Right lung (tissue), 10 donors: Measurements from ENCODE around the gene TFF1. TPM values are rescaled to one million over a fixed set of nuclear protein-coding genes. Genes with fewer than 3 reads are reported as not detected.
A peak's percentile ranks its signal among the peaks of the same experiment; 100 is the strongest.
"Not testable (repeated sequence)": the region's sequence is repeated elsewhere in the genome, so short reads cannot be mapped to it uniquely, and the experiment has no call there.

Experiments
- DNase-seq, 2 donors: peaks; one replicate each; pipeline ENCODE4 v3.0.0-alpha.2; 2013
- long read RNA-seq, 8 donors: transcript quantifications; one replicate each; lab custom pipeline, GENCODE V29; 2026
- polyA plus RNA-seq, 5 donors: library from polyadenylated mRNA; unstranded; fragments of 120-200 nt; gene quantifications; one replicate each; pipeline versions ENCODE4 v1.2.1 to v1.2.3, GENCODE V29; 2013; ENCODE audit warnings: inconsistent platforms in 1 of 5, low replicate concordance in 1 of 5; ENCODE audit not compliant: insufficient read length in 5 of 5, insufficient read depth in 1 of 5

TFF1 gene
- polyA plus RNA-seq = under 1 TPM in 1 of 5 donors, not detected in 4; 0.49 TPM
- long read RNA-seq, donor 1 = 0 reads
- long read RNA-seq, donor 2 = 0 reads
- long read RNA-seq, donor 3 = 0 reads
- long read RNA-seq, donor 4 = 0 reads
- long read RNA-seq, donor 5, partial matches to known transcripts = 0 of 1 reads
- long read RNA-seq, donor 5, other reads (novel, unspliced or antisense) = 0 of 1 reads
- long read RNA-seq, donor 6 = 0 reads
- long read RNA-seq, donor 7 = 0 reads
- long read RNA-seq, donor 8 = 0 reads

DNA sequence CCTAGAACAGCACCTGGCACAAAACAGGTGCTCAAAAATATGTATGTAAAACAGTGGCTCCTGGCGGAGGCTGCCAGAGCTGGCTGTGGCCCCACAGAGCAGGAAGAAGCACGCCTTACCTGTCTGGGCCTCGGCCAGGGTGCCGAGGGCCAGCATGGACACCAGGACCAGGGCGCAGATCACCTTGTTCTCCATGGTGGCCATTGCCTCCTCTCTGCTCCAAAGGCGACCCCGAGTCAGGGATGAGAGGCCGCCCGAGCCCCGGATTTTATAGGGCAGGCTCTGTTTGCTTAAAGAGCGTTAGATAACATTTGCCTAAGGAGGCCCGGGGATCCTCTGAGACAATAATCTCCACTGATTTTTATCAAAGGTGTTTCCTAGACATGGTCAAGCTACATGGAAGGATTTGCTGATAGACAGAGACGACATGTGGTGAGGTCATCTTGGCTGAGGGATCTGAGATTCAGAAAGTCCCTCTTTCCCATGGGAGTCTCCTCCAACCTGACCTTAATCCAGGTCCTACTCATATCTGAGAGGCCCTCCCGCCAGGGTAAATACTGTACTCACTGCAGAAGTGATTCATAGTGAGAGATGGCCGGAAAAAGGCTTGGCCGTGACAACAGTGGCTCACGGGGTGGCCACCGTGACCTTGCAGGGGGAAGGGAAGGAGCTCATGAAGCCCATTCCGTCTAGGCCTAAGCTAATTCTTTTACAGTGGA lies at the start of gene TFF1:
Gene TFF1, minus strand, starts transcription at position 244 of the 719 bp plus-strand sequence. Its CDS starts 40 bp downstream, at position 204.
- no peak for DNase-seq

DNA sequence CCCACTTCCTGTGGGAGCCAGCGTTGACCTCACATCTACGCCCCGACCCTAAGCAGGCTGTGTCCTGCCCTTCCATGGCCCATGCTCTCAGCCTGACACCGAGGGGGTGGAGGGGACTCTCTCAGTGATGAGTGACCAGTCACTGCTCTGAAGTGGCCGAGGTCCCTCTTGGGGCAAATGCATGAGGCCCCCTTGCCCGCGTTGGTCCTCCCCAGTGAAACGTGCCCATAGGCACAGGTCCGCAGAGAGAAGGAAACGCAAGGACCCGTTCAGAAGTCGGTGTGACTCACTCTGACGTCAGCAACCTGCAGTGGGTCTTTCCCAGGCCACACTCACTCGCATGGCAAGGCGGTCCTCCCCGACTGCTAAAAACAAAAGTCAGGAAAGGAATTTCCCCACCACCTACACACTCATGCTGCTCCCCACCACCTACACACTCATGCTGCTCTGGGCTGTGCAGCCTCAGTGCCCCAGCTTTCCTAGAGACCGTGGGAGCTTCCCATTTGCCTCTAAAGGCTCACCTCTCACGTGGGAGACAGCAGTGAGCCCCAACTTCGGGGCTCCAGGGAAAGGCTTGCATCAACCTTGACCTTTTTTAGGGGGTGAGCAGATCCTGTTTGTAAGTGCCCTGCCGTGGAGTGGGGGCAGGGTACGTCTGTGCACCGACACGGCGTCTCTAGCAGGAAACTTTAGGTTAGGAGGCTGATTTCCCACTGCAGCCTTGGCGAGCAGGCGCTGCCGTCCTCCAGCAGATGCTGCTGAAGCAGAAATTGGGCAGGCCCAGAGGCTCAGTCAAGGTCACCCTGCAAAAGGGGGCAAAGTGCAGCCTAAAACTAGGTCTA lies 48.8 kb upstream of the TFF1 start:
- DNase-seq = no peak

- DNase-seq = no peak
Observed at GRCh38 chr21:42414553-42414927, 48.2 kb upstream of the TFF1 start.

DNA sequence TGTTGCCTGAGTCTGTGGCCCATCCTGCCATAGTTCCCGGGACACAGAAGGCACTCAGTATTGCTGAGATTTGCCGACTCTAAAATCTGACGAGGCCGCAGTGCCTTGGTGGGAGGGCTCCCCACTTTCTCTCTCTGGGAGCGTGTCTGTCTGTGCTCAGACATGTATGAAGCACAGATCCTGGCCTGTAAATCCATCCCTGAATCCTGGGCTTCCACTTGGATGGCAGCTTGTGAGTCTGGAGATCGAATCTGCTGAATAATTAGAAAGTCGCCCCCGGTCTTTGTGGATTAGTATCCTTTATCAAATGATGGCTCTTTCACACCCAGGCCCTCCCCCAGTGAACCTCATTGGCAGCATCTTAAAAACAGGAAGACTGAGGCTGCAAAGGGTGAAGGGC lies 47.7 kb upstream of the TFF1 start:
- no peak for DNase-seq

DNA sequence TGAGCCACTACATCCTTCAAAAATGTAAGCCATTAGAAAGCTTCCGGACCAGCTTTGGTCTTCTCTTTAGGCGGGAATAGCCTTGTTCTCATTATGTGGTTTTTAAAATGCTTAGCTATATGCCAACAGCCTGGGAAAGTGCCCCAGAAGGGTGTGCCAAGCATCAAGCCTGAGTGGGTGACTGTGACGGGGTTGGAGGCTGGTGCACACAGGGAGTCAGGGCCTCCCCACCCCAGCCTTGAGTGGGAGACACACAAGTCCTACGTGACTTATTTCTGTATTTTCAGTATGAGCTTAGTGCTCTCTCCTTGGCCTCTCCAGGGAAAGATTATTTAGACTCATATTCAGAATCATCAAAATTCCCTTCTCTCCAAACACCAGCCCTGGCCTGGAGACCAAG lies 47.2 kb upstream of the TFF1 start:
- no peak for DNase-seq

DNA sequence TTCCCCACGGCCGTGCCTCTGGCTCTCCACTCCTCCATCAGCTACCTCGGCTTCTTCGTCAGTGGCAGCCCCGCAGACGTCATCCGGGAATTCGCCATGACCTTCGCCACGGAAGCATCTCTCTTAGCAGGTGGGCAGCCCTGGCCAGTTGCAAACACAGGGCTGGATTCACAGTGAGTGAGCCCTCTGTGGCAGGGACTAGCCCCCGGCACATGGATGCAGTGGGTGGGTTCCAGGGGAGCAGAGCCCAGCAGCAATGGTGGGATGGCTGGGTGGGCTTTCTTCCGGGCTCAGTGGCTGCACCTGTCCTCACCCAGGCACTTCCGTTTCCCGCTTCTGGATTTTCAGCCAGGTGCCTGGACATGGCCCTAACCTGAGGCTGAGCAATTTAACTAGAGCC lies 46.8 kb upstream of the TFF1 start:
- DNase-seq = no peak

GRCh38 chr21:42412636-42412933 lies 46.2 kb upstream of the TFF1 start:
- no peak for DNase-seq

- no peak for DNase-seq
Observed at GRCh38 chr21:42411891-42412635, 45.7 kb upstream of the TFF1 start.

GRCh38 chr21:42411197-42411869 lies 45.0 kb upstream of the TFF1 start:
- DNase-seq = no peak

- no peak for DNase-seq
Observed at GRCh38 chr21:42409366-42409765, 43.0 kb upstream of the TFF1 start.

- DNase-seq = not testable (repeated sequence)
Observed at GRCh38 chr21:42408718-42409117, 42.4 kb upstream of the TFF1 start.

- no peak for DNase-seq
Observed at GRCh38 chr21:42407476-42407875, 41.1 kb upstream of the TFF1 start.

GRCh38 chr21:42406866-42407265 lies 40.5 kb upstream of the TFF1 start:
- DNase-seq = no peak

GRCh38 chr21:42406201-42406621 lies 39.9 kb upstream of the TFF1 start:
- DNase-seq = no peak

DNA sequence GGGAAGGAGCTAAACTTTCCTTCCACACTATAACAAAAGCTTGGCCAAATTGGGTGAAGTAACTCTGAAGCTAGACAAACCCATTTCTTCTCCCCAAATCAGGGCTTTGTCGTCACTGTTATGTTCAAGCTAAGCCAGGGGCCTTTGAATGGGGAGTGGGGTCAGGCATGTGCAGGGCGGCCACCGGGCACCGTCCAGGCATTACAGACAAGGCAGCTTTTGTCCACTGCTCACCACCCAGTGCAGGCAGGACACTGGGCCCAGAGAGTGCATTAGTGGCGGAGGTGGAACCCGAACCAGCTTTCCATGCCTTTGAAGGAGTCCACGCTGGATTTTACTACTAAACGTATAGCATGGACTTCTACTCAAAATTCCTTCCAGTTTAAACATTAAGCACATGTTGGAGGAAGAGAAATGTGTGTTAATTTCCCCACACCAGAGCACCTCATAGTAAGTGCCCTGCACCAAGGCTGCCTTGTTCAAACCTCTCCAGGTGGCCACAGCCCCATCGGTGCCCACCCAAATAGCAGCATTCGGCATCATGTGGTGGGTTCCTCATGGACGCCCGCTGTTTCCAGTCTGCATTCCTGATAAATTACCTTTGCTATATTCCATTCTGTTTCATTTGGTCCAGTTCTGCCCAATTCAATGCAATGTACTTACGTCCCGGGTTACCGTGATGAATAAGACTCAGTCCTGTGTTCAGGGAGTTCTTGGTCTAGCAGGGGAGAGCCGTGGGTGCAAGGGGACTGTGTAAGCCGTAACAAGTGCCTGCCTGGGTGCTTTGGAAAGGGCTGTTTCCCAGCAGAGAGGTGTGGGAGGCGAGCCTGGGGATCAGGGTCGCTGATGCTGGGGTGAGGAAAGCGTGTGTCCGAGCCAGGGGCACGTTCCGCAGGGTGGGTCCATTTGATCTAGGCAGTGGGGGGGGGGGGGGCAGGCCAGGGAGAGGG lies 39.0 kb upstream of the TFF1 start:
- DNase-seq = no peak

DNA sequence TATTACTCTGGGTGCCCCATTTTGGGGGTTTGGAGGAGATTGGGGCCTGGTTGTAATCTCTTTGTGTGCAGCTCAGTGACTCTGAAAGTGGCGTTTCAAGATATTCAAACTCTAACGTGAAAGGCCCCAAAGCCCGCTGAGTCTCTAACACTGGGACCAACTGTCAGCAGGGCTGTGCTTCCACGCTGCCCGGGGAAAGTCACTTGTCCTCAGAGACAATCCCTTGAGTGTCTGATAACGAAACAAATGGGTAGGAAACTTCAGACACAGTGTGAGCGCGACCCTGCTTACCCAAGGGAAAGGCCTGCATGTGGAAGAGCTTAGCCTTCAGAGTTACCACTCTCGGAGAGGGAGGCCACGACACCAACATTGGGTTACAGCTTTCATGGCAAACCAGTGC lies 38.2 kb upstream of the TFF1 start:
- DNase-seq = no peak

DNA sequence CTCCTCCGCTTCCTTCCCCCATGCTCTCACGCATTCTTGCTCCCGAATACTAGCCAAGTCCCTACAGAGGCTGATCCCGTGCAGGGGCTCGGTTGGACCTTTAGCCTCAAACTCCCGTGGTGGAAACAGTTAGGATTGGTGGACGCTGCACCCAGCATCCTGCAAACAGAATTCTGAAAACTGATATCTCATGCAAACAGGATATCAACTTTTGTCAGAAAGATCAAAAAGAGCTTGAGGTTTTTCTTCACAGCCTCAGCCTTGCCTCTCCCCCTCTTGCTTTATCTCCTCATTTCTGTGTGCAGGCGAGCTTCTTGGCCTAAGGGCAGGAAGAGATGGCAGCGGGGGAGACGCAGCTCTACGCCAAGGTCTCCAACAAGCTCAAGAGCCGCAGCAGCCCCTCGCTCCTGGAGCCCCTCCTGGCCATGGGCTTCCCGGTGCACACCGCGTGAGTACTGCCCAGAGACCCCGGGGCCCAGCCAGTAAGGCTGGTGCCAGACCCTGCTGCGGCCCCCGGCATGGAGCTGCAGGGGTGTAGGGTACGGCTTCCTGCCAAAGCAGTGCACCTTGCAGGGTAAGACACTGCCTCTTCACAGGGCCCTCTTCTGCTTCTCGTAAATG lies 37.4 kb upstream of the TFF1 start, which contains the start of gene UBASH3A:
Gene UBASH3A, plus strand, starts transcription at position 292 of the 621 bp plus-strand sequence. Its CDS starts 44 bp downstream, at position 336.
- no peak for DNase-seq

- DNase-seq = no peak
Observed at GRCh38 chr21:42401820-42402251, 35.5 kb upstream of the TFF1 start.

GRCh38 chr21:42401154-42401553 lies 34.8 kb upstream of the TFF1 start:
- DNase-seq = peak; percentile 39 to 50

DNA sequence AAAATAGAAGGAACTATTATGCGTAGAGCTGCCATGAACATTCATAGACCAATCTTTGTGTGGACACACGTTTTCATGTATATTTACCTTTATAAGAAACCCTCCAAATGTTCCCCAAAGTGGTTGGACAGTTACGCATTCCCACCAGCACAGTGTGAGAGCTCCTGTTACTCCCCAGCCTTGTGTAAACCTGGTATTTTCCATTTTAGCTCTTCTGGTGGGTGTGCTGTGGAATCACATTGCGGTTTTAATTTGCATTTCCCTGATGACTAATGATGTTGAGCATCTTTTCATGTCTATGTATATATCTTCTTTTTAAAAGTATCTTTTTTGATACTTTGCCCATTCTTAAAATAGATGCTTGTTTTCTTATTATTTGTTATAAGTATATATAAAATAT lies 34.2 kb upstream of the TFF1 start:
- no peak for DNase-seq
